Endothelial cell of umbilical vein (primary cell): Measurements from ENCODE around the gene B4GALT5.

ENCODE experiments used
- EZH2 ChIP-seq: IDR thresholded peaks from 2 replicates; pipeline ENCODE4 v1.6.1; 2012; ENCODE audit warnings: borderline replicate concordance, low read depth, mild to moderate bottlenecking, moderate library complexity, low read length, inconsistent platforms; ENCODE audit not compliant: severe bottlenecking
- FOS ChIP-seq: IDR thresholded peaks from 2 replicates; pipeline ENCODE4 v1.6.1; 2011; ENCODE audit warnings: mild to moderate bottlenecking, low read length, moderate library complexity, borderline replicate concordance; ENCODE audit not compliant: insufficient read depth
- GATA2 ChIP-seq: IDR thresholded peaks from 2 replicates; pipeline ENCODE4 v1.7.0; 2011; ENCODE audit warnings: low read depth, mild to moderate bottlenecking, moderate library complexity, mixed read lengths, low read length; ENCODE audit not compliant: insufficient read length, insufficient read depth
- JUN ChIP-seq: IDR thresholded peaks from 2 replicates; pipeline ENCODE4 v1.6.1; 2011; ENCODE audit warnings: borderline replicate concordance, low read depth; ENCODE audit not compliant: insufficient read length, insufficient read depth
- MYC ChIP-seq: IDR thresholded peaks from one replicate; pipeline ENCODE4 v1.6.1; 2011; ENCODE audit warnings: mild to moderate bottlenecking, low read depth, low read length
- POLR2A ChIP-seq: IDR thresholded peaks from 2 replicates; pipeline ENCODE4 v1.6.1; 2012; ENCODE audit warnings: low read depth, mild to moderate bottlenecking, control low read depth, low read length
- POLR2AphosphoS5 ChIP-seq: IDR thresholded peaks from 2 replicates; pipeline ENCODE4 v1.6.1; 2012; ENCODE audit warnings: low read depth, mild to moderate bottlenecking, control low read depth, low read length, moderate library complexity; ENCODE audit not compliant: insufficient read depth
- TF ChIP-seq, protein P1 (sequence below), 2 donors: IDR thresholded peaks; 1 replicate in 1 of 2; 2 replicates in 1 of 2; pipeline ENCODE4 v1.5.1; 2011; ENCODE audit warnings: low read length in 2 of 2, mild to moderate bottlenecking in 2 of 2, moderate library complexity in 2 of 2, control low read depth in 1 of 2, inconsistent platforms in 1 of 2, low read depth in 1 of 2; ENCODE audit not compliant: insufficient read depth in 1 of 2; ENCODE audit errors: extremely low read depth in 1 of 2
- TF ChIP-seq, protein P2 (sequence below): IDR thresholded peaks from 2 replicates; pipeline ENCODE4 v1.6.1; 2011; ENCODE audit not compliant: insufficient read depth, insufficient read length

DNA sequence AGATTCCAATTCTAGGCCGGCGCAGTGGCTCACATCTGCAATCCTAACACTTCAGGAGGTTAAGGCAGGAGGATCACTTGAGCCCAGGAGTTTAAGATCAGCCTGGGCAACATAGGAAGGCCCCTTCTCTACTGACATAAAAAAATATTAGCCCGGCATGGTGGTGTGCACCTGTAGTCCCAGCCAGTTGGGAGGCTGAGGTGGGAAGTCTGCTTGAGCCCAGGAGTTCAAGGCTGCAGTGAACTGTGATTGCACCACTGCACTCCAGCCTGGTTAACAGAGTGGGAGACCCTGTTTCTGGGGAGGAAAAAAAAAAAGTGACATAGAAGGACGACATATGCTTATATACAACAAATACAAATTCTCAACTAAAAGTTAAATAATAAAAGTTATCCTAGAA is 30.9 kb downstream of the B4GALT5 start:
- TF ChIP-seq, protein P1, sequence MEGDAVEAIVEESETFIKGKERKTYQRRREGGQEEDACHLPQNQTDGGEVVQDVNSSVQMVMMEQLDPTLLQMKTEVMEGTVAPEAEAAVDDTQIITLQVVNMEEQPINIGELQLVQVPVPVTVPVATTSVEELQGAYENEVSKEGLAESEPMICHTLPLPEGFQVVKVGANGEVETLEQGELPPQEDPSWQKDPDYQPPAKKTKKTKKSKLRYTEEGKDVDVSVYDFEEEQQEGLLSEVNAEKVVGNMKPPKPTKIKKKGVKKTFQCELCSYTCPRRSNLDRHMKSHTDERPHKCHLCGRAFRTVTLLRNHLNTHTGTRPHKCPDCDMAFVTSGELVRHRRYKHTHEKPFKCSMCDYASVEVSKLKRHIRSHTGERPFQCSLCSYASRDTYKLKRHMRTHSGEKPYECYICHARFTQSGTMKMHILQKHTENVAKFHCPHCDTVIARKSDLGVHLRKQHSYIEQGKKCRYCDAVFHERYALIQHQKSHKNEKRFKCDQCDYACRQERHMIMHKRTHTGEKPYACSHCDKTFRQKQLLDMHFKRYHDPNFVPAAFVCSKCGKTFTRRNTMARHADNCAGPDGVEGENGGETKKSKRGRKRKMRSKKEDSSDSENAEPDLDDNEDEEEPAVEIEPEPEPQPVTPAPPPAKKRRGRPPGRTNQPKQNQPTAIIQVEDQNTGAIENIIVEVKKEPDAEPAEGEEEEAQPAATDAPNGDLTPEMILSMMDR (IDR thresholded peaks at IDR 0.05; ENCODE audit: extremely low read depth in 1 of 2, insufficient read depth in 1 of 2, low read depth in 1 of 2, low read length in 2 of 2): no peak
- TF ChIP-seq EZH2 (no peak), POLR2A (no peak), POLR2AphosphoS5 (no peak), JUN (no peak), MYC (no peak), GATA2 (no peak), FOS (no peak)
- TF ChIP-seq, protein P2, sequence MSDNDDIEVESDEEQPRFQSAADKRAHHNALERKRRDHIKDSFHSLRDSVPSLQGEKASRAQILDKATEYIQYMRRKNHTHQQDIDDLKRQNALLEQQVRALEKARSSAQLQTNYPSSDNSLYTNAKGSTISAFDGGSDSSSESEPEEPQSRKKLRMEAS: no peak
